ENCODE measurements around the gene LRRC74A.
A peak's percentile ranks its signal among the peaks of the same experiment; 100 is the strongest.

Gene LRRC74A

DNA sequence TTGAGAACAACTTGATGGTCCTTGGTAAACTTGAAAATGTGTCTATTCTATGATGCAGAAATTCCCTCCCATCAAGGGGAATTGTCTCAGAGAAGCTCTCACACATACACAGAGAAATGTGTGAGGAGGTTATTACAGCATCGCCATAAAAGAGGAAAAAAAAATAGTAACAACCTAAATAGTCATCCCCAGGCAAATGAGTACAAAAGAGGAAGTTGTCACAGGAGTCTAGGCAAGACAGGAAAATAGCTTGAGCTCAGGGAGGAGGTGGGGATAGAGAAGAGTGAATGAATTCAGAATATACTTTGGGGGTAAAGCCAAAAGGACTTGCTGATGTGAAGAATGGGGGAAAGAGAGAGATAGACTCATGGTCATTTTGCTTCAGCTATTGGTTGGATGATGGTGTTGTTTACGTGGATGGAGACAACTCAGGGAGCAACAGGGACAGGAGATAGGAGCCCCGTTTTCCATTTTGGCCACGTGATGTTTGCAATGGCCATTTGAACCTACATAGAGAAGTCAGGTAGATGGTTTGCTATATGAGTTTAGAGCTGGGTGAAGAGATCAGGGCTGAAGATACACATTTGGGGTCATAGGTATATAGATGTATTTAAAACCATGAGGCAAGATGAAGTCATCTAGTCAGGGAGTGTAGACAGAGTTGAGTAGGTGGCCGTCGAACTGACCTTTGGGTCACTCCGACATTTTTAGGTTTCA lies 20.3 kb downstream of the LRRC74A start:
- no peak for DNase-seq (ENCODE audit: low read depth, low spot score)

DNA sequence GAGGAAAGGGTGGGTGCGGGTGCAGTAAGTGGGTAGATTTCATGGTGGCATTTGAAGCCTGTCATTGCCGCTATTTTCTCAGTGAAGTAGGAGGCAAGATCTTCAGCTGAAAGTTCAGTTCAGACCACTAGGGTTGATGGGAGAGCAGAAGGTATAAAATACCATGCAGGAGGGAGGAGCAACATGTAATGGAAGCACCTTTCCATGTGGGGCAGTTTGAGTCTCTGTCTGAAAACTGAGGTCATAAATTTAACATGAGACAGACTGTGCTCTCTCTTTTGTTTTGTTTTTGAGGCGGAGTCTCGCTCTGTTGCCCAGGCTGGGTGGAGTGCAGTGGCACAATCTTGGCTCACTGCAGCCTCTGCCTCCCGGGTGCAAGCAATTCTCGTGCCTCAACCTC lies 22.7 kb downstream of the LRRC74A start:
- no peak for DNase-seq (ENCODE audit: low read depth, low spot score)

DNA sequence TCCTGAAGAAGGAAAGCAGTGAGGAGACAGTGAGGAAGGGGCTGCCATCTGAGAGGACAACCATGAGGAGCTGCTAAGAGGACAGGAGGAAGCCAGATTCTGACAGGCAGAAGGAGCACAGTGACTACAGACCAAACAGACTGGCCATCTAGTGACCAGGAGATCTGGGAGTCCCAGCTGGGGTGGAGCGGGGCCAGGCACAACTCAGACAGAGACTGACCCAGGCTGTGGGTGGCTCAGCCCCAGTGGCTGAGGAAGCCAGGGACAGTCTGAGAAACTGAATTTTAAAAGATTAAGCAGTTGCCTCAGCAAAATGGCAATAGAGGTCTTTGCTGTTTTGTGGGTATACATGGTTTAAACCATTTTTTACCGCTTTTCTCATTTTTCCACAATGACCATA lies 28.9 kb downstream of the LRRC74A start:
- DNase-seq (ENCODE audit: low read depth, low spot score), result no peak

DNA sequence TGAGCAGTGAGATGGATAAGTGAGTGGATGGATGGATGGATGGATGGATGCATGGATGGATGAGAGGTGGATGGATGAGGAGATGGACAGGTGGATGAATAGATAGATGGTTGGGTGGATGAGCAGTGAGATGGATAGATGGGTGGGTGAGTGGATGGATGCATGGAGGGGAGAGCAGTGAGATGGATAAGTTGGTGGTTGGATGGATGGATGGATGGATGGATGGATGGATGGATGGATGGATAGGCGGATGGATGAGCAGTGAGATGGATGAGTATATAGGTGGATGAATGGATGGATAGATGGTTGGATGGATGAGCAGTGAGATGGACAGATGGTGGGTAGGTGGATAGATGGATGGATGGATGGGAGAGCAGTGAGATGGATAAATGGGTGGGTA lies 30.6 kb downstream of the LRRC74A start:
- DNase-seq (ENCODE audit: low read depth, low spot score), result no peak

DNA sequence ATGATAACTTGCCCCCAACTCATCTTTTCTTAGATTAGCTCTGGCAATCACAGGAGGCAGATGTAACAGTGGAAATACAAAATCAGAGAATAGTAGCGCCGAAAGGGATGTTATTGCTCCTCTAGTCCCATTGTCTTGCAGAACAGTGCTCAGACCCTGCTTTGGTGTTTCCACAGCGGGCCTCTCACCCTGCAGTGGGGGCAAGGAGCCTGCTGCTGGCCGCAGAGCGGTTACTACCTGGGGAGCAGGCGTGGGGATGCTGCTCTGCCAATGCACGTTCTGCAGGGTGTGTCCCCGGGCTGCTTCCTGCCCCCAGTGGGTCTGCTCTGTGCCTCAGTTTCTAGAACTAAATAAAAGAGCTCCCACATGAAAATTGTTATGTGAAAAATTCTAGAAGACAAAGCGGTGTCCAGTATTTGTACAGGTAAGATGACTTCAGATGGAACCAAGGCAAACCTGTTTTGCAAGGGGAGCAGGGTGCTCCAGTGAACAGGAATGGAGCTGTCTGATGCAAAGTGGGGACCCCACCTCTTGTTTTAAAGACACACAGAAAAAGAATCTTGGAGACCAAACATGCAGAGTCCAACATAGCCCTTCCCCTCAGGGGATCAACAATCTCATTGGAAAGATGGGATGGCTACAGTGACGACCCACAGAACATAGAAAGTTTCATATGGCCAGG lies 35.5 kb downstream of the LRRC74A start:
- DNase-seq (ENCODE audit: low read depth, low spot score), result no peak

DNA sequence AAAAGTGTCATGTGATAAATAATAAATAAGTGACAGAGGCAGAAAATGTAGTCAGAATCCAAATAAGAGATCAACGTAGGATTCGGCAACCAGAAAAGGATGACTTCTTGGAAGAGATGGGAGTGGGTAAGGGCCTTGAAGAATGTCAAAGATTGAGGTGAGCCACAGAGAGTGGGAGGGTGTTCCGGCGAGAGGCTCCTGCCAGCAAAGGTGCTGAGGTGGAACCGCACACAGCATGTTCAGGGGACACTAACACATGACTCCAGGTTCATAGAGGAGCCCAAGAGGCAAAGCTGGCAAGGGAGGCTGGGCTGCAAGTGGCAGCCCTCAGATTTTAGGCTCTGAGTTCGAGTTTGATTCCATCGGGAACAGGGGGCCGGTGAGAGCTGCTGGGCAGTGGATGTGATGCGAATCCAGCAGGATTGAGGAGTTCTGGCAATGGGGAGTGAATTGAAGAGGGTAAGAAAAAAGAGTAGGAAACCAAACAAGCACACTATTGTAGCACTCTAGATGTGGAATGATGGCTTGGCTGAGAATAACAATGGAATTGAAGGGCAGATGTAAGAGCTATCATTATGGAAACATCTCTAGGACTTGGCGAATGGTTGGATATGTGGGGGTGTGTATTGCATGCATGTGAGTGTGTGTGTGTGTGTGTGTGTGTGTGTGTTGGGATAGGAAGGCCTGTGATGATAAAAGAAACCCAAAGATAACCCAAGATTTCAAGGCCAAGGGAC lies 36.5 kb downstream of the LRRC74A start:
- no peak for DNase-seq (ENCODE audit: low read depth, low spot score)

DNA sequence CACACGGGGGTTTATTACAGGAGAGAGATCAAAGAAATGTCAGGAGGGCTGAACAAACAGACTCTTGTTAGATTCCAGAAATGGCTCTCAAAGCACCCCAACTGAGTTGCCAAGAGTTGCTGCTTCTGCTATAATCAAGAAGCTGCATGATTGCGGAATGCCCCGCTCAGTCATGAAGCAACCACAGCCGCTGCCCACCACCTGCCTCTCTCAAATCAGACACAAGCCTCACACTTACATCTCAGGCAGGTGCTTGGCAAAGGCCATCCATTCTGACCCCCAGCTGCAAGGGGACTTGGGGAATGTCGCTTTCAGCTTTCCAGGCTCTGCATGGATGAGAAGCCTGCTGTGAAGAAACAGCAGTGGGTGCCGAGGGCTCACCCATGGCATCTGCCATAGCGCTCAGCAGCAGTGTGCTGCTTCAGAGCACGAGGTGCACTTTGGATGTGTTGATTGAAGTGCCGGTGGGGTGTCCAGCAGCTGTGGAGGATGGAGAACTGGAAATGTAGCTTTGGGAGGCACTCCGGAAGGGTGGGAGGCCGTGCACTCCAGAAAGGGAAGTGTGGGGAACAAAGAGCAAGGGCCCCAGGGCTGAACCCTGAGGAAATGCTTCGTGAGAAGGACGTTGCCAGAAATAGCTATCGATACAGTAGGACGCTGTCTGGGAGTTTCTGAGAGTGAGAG lies 37.7 kb downstream of the LRRC74A start:
- no peak for DNase-seq (ENCODE audit: low read depth, low spot score)

DNA sequence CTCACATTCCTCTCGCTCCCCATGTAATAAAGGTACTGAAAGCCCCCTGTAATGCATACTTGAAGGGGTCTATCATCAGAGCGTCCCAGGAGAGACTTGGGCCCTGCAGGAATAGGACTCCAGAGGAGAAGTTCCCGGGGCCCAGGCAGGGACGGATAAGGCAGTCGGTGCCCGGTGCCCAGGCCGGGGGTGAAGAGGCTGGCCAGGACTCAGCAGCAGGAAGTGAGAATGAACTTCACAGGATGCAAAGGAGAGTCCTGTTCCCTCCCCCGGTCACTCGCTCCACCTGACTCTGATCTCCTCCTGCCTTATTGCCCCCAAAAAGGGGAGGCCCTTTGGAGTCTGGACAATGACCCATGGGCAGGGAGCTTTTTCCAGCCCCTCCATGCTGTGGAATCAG lies 40.2 kb downstream of the LRRC74A start:
- no peak for DNase-seq (ENCODE audit: low read depth, low spot score)

DNA sequence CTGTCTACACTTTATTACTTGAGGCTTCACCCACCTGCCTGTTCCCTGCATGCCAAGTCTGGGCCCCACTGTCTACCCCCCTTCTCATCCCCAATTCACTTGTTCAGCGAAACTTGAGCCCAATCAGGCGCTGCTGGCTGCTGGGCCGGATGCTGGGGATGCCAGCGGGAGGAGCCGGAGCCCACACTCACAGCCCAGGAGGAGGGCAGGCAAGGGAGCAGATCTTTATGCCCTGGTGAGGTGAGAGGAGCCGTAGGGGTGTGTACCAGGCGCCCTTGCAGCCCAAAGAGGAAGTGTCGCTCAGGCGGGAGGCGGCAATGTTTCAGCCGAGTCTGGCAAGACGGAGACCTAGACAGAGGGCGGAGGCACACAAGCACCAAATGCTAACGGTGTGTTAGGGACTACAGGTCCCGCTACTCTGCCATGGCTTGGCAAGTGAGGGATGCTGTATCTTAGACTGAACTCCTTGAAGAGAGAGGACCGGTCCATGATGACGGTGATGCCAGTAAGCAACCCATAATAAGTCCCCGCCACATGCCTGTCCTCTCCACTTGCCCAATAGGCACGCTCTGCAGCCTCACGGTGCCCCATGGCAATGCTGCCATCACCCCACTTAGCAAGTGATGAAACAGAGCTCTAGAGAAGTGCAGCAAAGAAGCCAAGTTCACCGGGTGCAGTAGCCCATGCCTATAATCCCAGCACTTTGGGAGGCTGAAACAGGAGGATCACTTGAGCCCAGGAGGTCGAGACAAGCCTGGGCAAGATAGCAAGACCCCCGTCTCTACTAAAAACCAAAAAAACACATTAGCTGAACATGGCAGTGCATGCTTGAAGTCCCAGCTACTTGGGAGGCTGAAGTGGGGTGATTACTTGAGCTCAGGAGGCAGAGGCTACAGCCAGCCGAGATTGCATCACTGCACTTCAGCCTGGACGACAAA lies 41.6 kb downstream of the LRRC74A start:
- DNase-seq (ENCODE audit: low read depth, low spot score), result no peak

DNA sequence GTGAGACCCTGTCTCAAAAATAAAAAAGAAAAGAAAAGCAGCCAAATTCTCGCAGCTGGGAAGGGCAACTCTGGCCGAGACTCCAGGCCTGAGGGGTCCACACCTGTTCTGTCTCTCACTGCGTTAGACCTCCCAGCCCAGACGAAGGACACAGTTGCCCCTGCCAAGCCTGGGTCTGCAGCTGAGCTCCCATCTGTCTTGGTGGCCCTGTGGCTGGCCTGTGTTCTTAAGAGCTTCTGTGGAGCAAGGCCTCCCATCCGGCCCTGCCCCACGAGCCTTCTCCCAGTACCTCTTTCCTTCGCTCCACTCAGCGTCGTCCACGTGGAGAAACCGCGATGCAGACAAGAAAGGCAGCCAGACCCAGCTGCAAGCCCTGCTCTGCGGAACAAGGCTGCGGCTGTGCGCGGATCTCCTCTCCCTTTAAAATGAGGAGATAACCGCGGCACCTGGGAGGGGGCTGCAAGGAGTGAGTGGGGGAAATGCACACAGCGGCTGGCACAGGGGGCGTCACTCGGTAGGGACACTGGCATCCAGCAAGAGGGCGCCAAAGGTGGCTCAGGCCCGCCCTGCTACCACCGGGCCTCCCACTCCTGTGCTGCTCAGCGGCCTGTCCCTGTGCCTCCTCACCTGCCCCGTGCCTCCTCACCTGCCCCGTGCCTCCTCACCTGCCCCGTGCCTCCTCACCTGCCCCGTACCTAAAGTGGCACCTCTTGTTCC lies 42.4 kb downstream of the LRRC74A start:
- no peak for DNase-seq (ENCODE audit: low read depth, low spot score)

DNA sequence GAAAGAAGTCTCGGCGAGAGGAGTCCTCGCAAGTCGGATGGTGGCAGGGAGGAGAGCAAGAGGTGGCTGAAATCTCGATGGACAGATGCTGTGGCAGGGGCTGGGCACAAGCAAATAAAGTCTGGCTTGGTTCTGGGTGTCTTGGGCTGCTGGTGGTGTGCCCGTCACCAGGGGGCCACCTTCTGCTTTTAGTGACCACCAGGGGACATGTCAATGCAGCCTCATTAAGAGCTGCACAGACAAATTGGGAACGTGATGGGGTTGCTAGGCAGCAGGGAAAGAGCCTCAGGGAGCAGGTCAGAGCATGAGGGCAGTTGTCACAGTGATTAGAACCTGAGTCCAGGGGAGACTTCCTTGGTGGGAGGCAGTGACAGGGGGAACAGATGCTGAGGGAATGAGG lies 44.0 kb downstream of the LRRC74A start:
- DNase-seq (ENCODE audit: low read depth, low spot score), result no peak

DNA sequence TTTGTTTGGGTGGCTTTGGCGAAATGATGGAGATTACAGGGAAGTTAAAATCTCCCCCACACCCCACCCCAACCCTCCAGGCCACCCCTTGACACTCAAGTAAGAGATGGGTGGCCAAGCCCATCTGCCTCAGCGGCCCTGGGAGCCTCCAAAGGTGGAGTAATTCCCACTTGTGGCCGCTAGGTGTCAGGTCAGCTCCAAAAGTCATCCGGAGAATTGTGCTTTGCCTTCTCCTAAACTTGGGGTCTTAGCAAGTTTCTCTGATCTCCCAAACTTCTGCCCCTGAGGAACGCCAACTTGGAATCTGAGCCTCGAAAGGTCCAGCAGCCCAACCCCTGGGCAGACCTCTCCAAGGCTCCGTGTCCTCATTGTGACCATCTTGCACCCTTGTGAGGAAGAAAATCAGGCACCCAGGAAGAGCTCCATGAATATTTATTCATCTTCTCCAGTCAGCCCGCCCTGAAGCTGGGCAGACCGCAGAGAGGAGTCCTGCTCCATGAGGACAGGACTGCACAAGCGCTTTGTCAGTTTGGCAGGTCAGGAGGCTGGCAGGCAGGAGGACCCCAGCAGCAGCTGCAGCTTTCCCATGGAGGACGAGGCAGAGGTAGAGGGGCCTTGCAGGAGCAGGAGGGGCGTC lies 46.7 kb downstream of the LRRC74A start:
- peak; percentile 25 for DNase-seq (ENCODE audit: low read depth, low spot score)

DNA sequence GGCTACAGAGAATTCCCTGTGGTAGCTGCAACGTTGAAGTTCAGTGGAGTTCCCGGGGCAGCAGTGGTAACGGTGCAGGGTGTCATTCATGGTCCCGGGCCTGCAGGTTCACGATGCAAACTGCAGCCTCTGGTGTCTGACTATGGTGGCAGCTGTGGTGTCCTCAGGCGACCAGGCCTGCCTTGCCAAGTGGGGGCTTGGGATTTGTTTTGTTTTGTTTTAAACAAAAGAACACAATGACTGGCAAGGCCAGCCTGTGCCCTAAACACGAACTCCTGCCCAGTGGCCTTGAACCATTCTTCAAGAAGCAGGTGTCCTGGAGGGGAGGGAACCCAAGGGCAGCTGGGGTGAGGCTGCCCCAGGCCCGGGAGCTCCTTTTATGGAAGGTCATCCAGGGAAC lies 48.5 kb downstream of the LRRC74A start:
- DNase-seq (ENCODE audit: low read depth, low spot score), result no peak

DNA sequence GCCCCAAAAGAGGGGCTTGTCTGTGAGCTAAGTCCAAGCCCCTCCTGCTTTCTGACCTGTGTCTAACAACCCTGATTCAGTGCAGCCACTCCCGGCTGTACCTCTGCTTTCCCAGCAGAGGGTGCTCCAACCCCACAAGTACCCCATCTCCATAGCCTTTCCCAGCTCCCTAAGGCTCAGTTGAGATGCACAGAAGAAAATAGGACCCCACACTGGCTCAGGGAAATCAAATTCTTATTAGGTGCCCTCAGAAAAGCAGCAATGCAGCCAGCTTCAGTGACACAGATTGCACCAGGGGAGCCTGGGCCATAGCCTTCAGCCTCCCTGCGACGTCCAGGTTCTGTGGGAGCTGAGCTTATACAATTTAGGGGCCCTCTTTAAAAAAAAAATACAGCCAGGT lies 49.9 kb downstream of the LRRC74A start:
- DNase-seq (ENCODE audit: low read depth, low spot score), result peak; percentile 13

DNA sequence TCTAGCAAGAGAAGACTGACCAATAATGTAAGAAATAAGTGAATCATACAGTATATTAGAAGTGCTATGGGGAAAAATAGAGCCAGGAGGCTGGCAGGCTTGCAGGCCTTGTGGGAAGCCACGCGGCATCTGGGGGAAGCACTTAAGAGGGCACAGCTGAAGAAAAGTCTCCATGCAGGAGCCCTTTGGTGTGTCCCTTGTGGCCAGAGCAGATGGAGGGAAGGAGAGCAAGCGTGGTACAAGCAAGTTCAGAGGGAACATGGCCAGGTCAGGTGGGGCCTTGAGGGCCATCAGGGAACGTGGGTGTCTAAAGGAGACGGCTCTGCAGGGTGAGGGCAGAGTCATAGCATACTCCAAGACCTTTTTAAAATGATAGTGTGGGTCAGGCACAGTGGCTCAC lies 51.7 kb downstream of the LRRC74A start:
- no peak for DNase-seq (ENCODE audit: low read depth, low spot score)

DNA sequence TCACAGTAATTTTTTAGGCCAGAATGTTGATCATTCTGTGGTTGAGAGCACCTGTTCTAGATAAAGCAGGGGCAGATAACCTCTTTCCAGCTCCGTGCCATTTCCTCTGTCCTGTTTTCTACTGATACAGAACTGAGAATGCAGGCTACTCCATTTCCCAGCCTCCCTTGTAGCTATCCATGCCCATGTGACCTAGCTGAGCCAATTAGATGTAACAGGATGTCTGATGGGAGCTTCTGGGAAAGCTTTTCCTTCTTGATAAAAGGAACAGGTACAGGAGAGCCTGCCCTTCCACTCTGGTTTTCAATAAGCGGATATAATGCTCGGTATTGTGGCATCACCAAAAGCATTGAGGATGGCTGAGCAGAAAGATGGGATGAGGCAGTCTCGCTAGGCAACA lies 54.2 kb downstream of the LRRC74A start:
- no peak for DNase-seq (ENCODE audit: low read depth, low spot score)

DNA sequence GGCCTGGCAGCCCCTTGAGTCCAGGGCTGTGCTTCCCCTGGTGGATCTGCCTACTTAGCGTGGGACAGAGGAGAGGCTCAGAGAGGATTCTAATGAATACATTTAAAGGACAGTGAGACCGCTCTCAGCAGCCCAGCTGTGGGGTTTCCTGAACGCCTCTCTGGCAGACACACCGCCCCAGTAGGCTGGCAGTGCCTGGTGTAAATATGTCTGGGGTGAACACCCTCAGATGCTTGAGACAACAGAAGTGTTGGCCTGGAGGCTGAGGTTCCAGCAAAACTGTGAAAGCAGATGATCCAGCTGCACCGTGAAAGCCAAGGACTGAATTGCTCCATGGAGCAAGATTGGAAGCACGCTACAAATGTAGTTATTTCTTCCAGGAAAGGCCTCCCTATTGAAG lies 55.1 kb downstream of the LRRC74A start:
- no peak for DNase-seq (ENCODE audit: low read depth, low spot score)

DNA sequence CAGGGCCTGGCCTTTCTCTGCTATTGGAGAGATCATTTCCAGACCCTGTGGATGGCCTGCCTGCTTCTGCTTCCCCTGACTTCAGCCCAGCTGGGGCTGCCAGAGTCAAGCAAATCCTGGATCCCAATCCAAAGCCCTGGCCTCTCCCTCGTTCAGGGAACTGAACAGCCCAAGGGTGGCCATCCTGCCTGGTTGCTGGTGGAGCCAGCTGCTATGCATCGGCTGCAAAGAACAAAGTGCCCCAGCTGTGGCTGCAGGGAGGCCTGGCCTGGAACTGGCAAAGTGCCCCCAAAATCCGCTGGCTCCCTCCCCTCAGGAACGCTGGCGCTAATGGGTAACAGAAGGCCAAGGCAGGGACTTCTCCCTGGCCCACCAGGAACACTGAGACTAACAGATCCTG lies 56.4 kb downstream of the LRRC74A start:
- DNase-seq (ENCODE audit: low read depth, low spot score), result no peak

DNA sequence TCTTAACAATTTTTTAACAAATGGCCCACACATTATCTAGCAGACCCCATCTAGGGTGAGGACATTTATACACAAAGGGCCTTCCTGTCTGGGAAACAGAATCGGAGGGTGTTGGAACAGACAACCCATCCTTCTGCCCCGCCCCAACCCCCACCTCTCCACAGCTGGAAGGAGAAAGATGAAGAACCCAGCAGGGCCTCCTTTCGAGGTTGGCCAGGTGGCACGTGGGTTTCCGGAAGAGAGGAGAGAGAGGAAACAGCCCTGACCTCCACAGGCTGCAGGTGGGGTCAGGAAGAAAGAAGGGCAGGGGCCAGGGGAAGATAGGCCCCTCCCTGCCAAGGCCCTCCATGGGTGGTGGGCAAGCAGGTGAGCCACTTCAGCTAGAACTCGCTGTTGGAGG lies 57.2 kb downstream of the LRRC74A start:
- DNase-seq (ENCODE audit: low read depth, low spot score), result no peak

DNA sequence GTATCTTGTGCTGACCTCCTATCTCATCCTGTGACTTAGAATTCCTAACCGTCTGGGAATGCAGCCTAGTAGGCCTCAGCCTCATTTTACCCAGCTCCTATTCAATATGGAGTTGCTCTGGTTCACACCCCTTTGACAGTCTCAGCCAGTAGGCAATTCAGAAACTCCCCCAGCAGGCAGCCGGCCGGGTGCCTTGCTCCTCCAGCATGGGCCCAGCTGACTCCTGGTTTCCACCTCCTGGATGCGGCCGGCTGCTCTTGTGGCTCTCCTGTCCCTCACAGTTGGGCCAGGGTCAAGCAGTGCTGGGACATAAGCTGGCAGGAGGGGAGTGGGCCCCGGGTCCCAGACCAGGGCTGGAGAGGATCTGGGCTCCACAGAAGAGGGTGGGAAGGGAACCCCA lies 58.2 kb downstream of the LRRC74A start:
- no peak for DNase-seq (ENCODE audit: low read depth, low spot score)
